K562 (cell line): ENCODE data around the gene ZBTB2. TPM values are rescaled to one million over a fixed set of nuclear protein-coding genes. Genes with fewer than 3 reads are reported as not detected.

Source experiments
- ATAC-seq: fragments of 200-7000 bp; cut with Tn5 transposase; 3 replicates; pipeline ENCODE4 v1.9.1; 2020; ENCODE audit warnings: moderate library complexity
- BruUV-seq: library from RNA; stranded (reverse); fragments of 400-500 nt; replicated peaks from 2 replicates; lab custom pipeline; 2021; lab: Mats Ljungman, UMichigan
- CTCF ChIA-PET: fragments of 300-600 bp; formaldehyde crosslinking; extraction: SDS; loops from one replicate; lab custom pipeline; 2021; ENCODE audit warnings: low intra/inter-chr PET ratio; lab: Yijun Ruan, JAX
- POLR2A ChIA-PET: fragments of 300-600, 350-650 bp; sonication (Branson Sonifier 250); formaldehyde crosslinking; extraction: SDS; loops from one replicate; lab custom pipeline; 2021; ENCODE audit warnings: antibody characterized with exemption, inconsistent platforms; lab: Yijun Ruan, JAX
- DNase-seq, 4 experiments: peaks; one replicate each; pipeline versions ENCODE4 v3.0.0 to v3.0.0-alpha.2; 2011 to 2018; ENCODE audit warnings: low spot score in 3 of 4, mixed read lengths in 3 of 4; ENCODE audit errors: extremely low read depth in 1 of 4
- FAIRE-seq: peaks from 2 replicates; lab custom pipeline; 2011; peaks lifted over from hg19 to GRCh38; lab: Jason Lieb, UNC
- H2AFZ ChIP-seq: 2 replicates; pipeline ENCODE4 v1.6.0; 2011; ENCODE audit warnings: low read depth, low read length, control low read depth, inconsistent platforms
- H3K27ac ChIP-seq: fragments of 200-600 bp; 3 replicates; pipeline ENCODE4 v1.8.0; 2011; ENCODE audit warnings: low read depth, mild to moderate bottlenecking, control low read depth, inconsistent platforms, low read length, moderate library complexity, mixed read lengths; ENCODE audit errors: extremely low read depth
- H3K27me3 ChIP-seq, 2 experiments: fragments of 300-600 bp in 1 of 2; 2 replicates in 1 of 2; 3 replicates in 1 of 2; pipeline versions ENCODE4 v1.6.0 to v1.8.0; 2011; ENCODE audit warnings: inconsistent platforms in 2 of 2, low read length in 2 of 2, mild to moderate bottlenecking in 1 of 2, mixed read lengths in 1 of 2, moderate library complexity in 1 of 2; ENCODE audit not compliant: control insufficient read depth in 2 of 2, insufficient read depth in 2 of 2
- H3K36me3 ChIP-seq: fragments of 300-600 bp; 3 replicates; pipeline ENCODE4 v1.8.0; 2011; ENCODE audit warnings: mild to moderate bottlenecking, low read length, inconsistent platforms; ENCODE audit not compliant: control insufficient read depth, insufficient read depth
- H3K4me1 ChIP-seq, 2 experiments: fragments of 200-600 bp in 1 of 2; replicated peaks in 1 of 2; 2 replicates in 1 of 2; 3 replicates in 1 of 2; pipeline versions ENCODE4 v1.5.1 to v1.8.0; 2011; ENCODE audit warnings: inconsistent platforms in 2 of 2, low read length in 2 of 2, mild to moderate bottlenecking in 1 of 2, mixed read lengths in 1 of 2, moderate library complexity in 1 of 2; ENCODE audit not compliant: control insufficient read depth in 2 of 2, insufficient read depth in 2 of 2
- H3K4me2 ChIP-seq: 2 replicates; pipeline ENCODE4 v1.6.1; 2011; ENCODE audit warnings: low read length, control low read depth, inconsistent platforms, mixed read lengths; ENCODE audit not compliant: insufficient read depth
- H3K4me3 ChIP-seq: fragments of 200-600 bp; sonication (generic), shearing (Covaris generic); 2 replicates; pipeline ENCODE4 v1.5.1; 2016; ENCODE audit warnings: control low read depth, inconsistent platforms
- H3K79me2 ChIP-seq: fragments of 200-600 bp; 3 replicates; pipeline ENCODE4 v1.8.0; 2011; ENCODE audit warnings: low read length, inconsistent platforms; ENCODE audit not compliant: control insufficient read depth, insufficient read depth
- H3K9ac ChIP-seq, 2 experiments: 2 replicates each; pipeline versions ENCODE4 v1.6.0 to v1.6.1; 2011; ENCODE audit warnings: low read depth in 2 of 2, low read length in 2 of 2, control low read depth in 1 of 2, inconsistent platforms in 1 of 2, mild to moderate bottlenecking in 1 of 2, mixed read lengths in 1 of 2; ENCODE audit not compliant: insufficient read depth in 1 of 2
- H3K9me1 ChIP-seq: one replicate; pipeline ENCODE4 v1.6.0; 2011; ENCODE audit warnings: inconsistent platforms, mild to moderate bottlenecking, low read length, moderate library complexity; ENCODE audit not compliant: control insufficient read depth, insufficient read depth
- H3K9me3 ChIP-seq: replicated peaks from 2 replicates; pipeline ENCODE4 v1.5.1; 2011; ENCODE audit warnings: low read depth, low read length, inconsistent platforms; ENCODE audit not compliant: control insufficient read depth, insufficient read depth
- H4K20me1 ChIP-seq: replicated peaks from 2 replicates; pipeline ENCODE4 v1.6.1; 2011; ENCODE audit warnings: low read length, inconsistent platforms, mixed read lengths; ENCODE audit not compliant: control insufficient read depth, insufficient read depth
- CREM ChIP-seq: IDR thresholded peaks from 2 replicates; pipeline ENCODE4 v1.6.1; 2014; ENCODE audit warnings: antibody characterized with exemption, low read depth
- CTBP1 ChIP-seq: fragments of 450-650 bp; IDR thresholded peaks from 2 replicates; pipeline ENCODE4 v1.6.1; 2016; ENCODE audit warnings: borderline replicate concordance
- HSF4 ChIP-seq: fragments of 250-450 bp; sonication (Bioruptor Pico); IDR thresholded peaks from 2 replicates; pipeline ENCODE4 v2.1.2; 2022; ENCODE audit warnings: mild to moderate bottlenecking, moderate library complexity, borderline replicate concordance
- NELFE ChIP-seq: IDR thresholded peaks from 2 replicates; pipeline ENCODE4 v1.6.1; 2011; ENCODE audit warnings: mild to moderate bottlenecking; ENCODE audit not compliant: insufficient read depth, insufficient read length
- POLR2AphosphoS5 ChIP-seq: IDR thresholded peaks from 2 replicates; pipeline ENCODE4 v1.6.1; 2011; ENCODE audit warnings: mild to moderate bottlenecking, low read depth, low read length, moderate library complexity; ENCODE audit not compliant: control insufficient read depth, insufficient read depth
- RBBP5 ChIP-seq: fragments of 200-600 bp; sonication (generic); IDR thresholded peaks from 2 replicates; pipeline ENCODE4 v1.6.1; 2012; ENCODE audit warnings: borderline replicate concordance, mild to moderate bottlenecking, low read length, control low read depth, inconsistent platforms; ENCODE audit not compliant: insufficient read depth, poor library complexity, severe bottlenecking
- SRSF9 ChIP-seq: fragments of 200-400 bp; formaldehyde crosslinking; IDR thresholded peaks from 2 replicates; pipeline ENCODE4 v1.6.1; 2017; ENCODE audit warnings: low read depth, low read length, borderline replicate concordance
- TFAM ChIP-seq: fragments of 250-450 bp; sonication (Bioruptor Pico); conservative IDR thresholded peaks from 2 replicates; pipeline ENCODE4 v1.5.0; 2021; ENCODE audit warnings: mild to moderate bottlenecking, moderate library complexity
- WGBS: fragments of 100-300 bp; shearing (Covaris generic); methylation state at CpG from one replicate; pipeline ENCODE4 v1.1.6; 2016; ENCODE audit warnings: low coverage, mixed read lengths; ENCODE audit not compliant: insufficient coverage; ENCODE audit errors: missing lambda C conversion rate; 5-methylcytosine and 5-hydroxymethylcytosine counted together
- in situ Hi-C: fragments of 300-500 bp; cut with MboI; formaldehyde crosslinking; loops from 4 replicates; pipeline ENCODE4 v1.15.0; 2018; ENCODE audit warnings: inconsistent platforms, mixed read lengths
- intact Hi-C: fragments of 100-400 bp; cut with micrococcal nuclease; formaldehyde crosslinking; loops from 2 replicates; pipeline ENCODE4 v1.14.2; 2022
- polyA plus RNA-seq, 8 experiments: library from polyadenylated mRNA; depleted of rRNA in 4 of 8; stranded (reverse) in 5 of 8; unstranded in 3 of 8; fragments of >200 nt; fragmentation: Nextera tagmentation in 2 of 8; fragmentation: Illumina TruSeq in 1 of 8; extraction: Ambion mirVana in 2 of 8; extraction: Trizol in 1 of 8; gene quantifications; 2 replicates each; pipeline versions ENCODE4 v1.2.1 to v1.2.3, GENCODE V29; 2011 to 2014; ENCODE audit warnings: inconsistent platforms in 1 of 8, missing spikeins in 1 of 8
- total RNA-seq, 7 experiments: library from RNA; depleted of rRNA in 6 of 7; stranded (reverse); fragments of >200 nt in 6 of 7; fragmentation: Illumina TruSeq in 2 of 7; extraction: Trizol in 2 of 7; gene quantifications; 2 replicates each; pipeline versions ENCODE4 v1.2.1 to v1.2.3, GENCODE V29; 2011 to 2021; ENCODE audit warnings: low replicate concordance in 1 of 7
- TF ChIP-seq, protein P1 (sequence below): sonication (generic); formaldehyde crosslinking; IDR thresholded peaks from 2 replicates; pipeline ENCODE4 v1.8.0; 2022; ENCODE audit warnings: mild to moderate bottlenecking, missing genetic modification reagents
- TF ChIP-seq, protein P2 (sequence below): sonication (generic); formaldehyde crosslinking; IDR thresholded peaks from 2 replicates; pipeline ENCODE4 v1.8.0; 2022; ENCODE audit warnings: missing genetic modification reagents, mild to moderate bottlenecking, borderline replicate concordance
- TF ChIP-seq, protein P3 (sequence below): fragments of 450-650 bp; IDR thresholded peaks from 2 replicates; pipeline ENCODE4 v1.6.1; 2017; ENCODE audit warnings: mild to moderate bottlenecking, moderate library complexity

Gene ZBTB2
- total and polyA plus RNA-seq, 9 of the 15 experiments (the other 6 are each of a cell fraction or from before 2014, with no cell fraction given) = 5.1 to 26.2 (median 16.4) TPM

DNA sequence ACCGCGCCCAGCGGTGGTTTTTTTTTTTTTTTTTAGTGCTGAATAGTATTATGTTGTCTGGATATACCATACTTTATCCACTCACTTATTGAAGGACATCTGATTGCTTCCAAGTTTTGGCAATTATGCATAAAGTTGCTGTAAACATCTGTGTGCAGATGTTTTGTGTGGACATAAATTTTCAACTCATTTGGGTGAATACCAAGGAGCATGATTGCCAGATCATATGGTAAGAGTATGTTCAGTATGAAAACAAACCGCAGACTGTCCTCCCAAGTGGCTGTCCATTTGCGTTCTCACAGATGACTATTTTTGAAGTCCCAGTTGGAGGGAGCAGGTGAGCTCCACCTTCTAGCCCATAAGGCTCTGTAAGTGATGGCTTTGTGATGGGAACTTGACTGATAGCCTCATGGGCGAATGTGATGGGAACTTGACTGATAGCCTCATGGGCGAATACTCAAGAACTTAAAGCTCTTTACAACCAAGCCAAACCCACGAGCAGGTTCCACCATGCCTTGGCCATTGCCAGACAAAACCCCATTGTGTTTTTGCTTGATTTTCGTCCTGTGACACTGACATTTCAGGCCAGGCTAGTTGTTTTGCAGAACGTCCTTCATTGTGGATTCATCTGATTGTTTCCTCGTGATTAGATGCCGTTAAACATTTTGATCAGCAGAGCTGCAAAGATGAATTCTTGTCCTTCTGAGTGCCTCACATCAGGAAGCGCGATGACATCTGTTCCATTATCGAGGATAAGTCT is 51.0 kb downstream of the ZBTB2 start:
- no peaks in the 10 kb centered on the region for H3K79me2 ChIP-seq
- no peak overlapping the region for H2AFZ ChIP-seq
- H3K4me3 ChIP-seq = no peak overlapping the region
- FAIRE-seq = no peak
- no peak for DNase-seq
- no peak overlapping the region for H3K4me2 ChIP-seq
- no peak overlapping the region for H3K9ac ChIP-seq
- CTCF ChIA-PET = no interaction called here
- H3K9me1 ChIP-seq = no peaks in the 10 kb centered on the region
- no peak; the same call in 2 of the 3 replicates for ATAC-seq
- 12% methylated on average over 15 of the region's 15 CpGs for WGBS
- H3K27ac ChIP-seq = no peak overlapping the region
- intact Hi-C loops = no loop called here
- H3K9me3 ChIP-seq = no peaks in the 10 kb centered on the region
- H3K27me3 ChIP-seq = peaks cover 39 to 63% of the 10 kb centered on the region in 2 experiments
- no peak for TF ChIP-seq RBBP5
- no peak for TF ChIP-seq CTBP1
- TF ChIP-seq POLR2AphosphoS5 = no peak
- no peak for TF ChIP-seq HSF4
- TF ChIP-seq, protein P1, sequence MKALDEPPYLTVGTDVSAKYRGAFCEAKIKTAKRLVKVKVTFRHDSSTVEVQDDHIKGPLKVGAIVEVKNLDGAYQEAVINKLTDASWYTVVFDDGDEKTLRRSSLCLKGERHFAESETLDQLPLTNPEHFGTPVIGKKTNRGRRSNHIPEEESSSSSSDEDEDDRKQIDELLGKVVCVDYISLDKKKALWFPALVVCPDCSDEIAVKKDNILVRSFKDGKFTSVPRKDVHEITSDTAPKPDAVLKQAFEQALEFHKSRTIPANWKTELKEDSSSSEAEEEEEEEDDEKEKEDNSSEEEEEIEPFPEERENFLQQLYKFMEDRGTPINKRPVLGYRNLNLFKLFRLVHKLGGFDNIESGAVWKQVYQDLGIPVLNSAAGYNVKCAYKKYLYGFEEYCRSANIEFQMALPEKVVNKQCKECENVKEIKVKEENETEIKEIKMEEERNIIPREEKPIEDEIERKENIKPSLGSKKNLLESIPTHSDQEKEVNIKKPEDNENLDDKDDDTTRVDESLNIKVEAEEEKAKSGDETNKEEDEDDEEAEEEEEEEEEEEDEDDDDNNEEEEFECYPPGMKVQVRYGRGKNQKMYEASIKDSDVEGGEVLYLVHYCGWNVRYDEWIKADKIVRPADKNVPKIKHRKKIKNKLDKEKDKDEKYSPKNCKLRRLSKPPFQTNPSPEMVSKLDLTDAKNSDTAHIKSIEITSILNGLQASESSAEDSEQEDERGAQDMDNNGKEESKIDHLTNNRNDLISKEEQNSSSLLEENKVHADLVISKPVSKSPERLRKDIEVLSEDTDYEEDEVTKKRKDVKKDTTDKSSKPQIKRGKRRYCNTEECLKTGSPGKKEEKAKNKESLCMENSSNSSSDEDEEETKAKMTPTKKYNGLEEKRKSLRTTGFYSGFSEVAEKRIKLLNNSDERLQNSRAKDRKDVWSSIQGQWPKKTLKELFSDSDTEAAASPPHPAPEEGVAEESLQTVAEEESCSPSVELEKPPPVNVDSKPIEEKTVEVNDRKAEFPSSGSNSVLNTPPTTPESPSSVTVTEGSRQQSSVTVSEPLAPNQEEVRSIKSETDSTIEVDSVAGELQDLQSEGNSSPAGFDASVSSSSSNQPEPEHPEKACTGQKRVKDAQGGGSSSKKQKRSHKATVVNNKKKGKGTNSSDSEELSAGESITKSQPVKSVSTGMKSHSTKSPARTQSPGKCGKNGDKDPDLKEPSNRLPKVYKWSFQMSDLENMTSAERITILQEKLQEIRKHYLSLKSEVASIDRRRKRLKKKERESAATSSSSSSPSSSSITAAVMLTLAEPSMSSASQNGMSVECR (CRISPR knock-in tag) = no peak
- no peak for TF ChIP-seq CREM
- TF ChIP-seq, protein P2, sequence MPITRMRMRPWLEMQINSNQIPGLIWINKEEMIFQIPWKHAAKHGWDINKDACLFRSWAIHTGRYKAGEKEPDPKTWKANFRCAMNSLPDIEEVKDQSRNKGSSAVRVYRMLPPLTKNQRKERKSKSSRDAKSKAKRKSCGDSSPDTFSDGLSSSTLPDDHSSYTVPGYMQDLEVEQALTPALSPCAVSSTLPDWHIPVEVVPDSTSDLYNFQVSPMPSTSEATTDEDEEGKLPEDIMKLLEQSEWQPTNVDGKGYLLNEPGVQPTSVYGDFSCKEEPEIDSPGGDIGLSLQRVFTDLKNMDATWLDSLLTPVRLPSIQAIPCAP (CRISPR knock-in tag) = no peak
- no peak for TF ChIP-seq SRSF9
- TF ChIP-seq NELFE = no peak
- TF ChIP-seq, protein P3, sequence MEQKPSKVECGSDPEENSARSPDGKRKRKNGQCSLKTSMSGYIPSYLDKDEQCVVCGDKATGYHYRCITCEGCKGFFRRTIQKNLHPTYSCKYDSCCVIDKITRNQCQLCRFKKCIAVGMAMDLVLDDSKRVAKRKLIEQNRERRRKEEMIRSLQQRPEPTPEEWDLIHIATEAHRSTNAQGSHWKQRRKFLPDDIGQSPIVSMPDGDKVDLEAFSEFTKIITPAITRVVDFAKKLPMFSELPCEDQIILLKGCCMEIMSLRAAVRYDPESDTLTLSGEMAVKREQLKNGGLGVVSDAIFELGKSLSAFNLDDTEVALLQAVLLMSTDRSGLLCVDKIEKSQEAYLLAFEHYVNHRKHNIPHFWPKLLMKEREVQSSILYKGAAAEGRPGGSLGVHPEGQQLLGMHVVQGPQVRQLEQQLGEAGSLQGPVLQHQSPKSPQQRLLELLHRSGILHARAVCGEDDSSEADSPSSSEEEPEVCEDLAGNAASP = no peak
- TF ChIP-seq TFAM (CRISPR knock-in tag) = no peak
- TF ChIP-seq, all 486 proteins: peak for 0
- Histone ChIP-seq H4K20me1 (0 out of 2 replicates have a peak, but pooled peaks cover 3% of the 10 kb centered on the region), H3K36me3 (no peaks in the 10 kb centered on the region), H3K4me1 (peaks cover 0 to 9% of the 10 kb centered on the region in 2 experiments; a peak in 1 of 5 replicates)
- POLR2A ChIA-PET = interaction anchor here (1.3 kb wide), 1 partner anchor 9 kb away, joined by 5 read pairs; no protein-coding TSS in a partner anchor
- in situ Hi-C loops = no loop called here
- BruUV-seq = no TSS peak
